ENCODE data around the gene TNS1. TPM values are rescaled to one million over a fixed set of nuclear protein-coding genes. Genes with fewer than 3 reads are reported as not detected.

The TNS1 gene
- total and polyA plus RNA-seq, 4 donors = 67.0 to 377 (median 208) TPM

DNA sequence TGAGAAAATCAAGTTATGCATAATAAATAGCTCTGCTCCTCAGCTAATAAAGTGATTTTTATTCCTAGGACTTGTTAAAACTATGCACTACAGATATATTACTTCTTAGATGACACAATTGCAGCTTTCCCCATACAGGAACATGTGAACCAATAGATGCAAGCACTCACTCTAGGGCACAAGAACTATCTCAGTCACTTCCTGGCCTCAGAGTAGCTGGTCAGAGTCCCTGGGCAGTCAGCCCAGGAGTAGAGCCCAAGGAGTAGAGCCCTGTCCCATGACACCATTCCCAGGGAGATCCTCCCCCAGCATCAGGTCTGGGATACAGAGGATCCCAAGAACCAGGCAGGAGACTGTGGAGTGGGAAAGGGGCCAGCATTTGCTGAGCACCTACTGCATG lies 2.7 kb downstream of the TNS1 start:
- ATAC-seq (ENCODE audit: insufficient read depth, low FRiP score) = no peak
- Histone ChIP-seq H3K36me3 (ENCODE audit: control insufficient read depth in 4 of 4, insufficient read depth in 4 of 4, low read length in 4 of 4) (peaks cover 0 to 5% (median 0%) of the 10 kb centered on the region in 4 donors), H3K4me1 (ENCODE audit: control insufficient read depth in 5 of 5, insufficient read depth in 5 of 5, low read length in 5 of 5) (peaks cover 2 to 64% (median 39%) of the 10 kb centered on the region in 5 donors), H3K9ac (ENCODE audit: insufficient read depth in 1 of 2, low read length in 2 of 2) (peak overlapping the region in 1 of 2 donors; percentile 48), H3K27ac (ENCODE audit: low read depth in 1 of 2, low read length in 1 of 2) (no peak overlapping the region), H3K9me3 (ENCODE audit: control insufficient read depth in 4 of 4, insufficient read depth in 3 of 4, low read length in 3 of 4) (no peaks in the 10 kb centered on the region), H3K27me3 (ENCODE audit: control insufficient read depth in 3 of 3, insufficient read depth in 3 of 3, low read length in 2 of 3) (no peaks in the 10 kb centered on the region), H3K4me3 (no peak overlapping the region)
- peak in 1 of 3 donors; percentile 62 for DNase-seq
- TF ChIP-seq, protein P1, sequence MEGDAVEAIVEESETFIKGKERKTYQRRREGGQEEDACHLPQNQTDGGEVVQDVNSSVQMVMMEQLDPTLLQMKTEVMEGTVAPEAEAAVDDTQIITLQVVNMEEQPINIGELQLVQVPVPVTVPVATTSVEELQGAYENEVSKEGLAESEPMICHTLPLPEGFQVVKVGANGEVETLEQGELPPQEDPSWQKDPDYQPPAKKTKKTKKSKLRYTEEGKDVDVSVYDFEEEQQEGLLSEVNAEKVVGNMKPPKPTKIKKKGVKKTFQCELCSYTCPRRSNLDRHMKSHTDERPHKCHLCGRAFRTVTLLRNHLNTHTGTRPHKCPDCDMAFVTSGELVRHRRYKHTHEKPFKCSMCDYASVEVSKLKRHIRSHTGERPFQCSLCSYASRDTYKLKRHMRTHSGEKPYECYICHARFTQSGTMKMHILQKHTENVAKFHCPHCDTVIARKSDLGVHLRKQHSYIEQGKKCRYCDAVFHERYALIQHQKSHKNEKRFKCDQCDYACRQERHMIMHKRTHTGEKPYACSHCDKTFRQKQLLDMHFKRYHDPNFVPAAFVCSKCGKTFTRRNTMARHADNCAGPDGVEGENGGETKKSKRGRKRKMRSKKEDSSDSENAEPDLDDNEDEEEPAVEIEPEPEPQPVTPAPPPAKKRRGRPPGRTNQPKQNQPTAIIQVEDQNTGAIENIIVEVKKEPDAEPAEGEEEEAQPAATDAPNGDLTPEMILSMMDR (IDR thresholded peaks at IDR 0.05; ENCODE audit: control extremely low read depth, extremely low read depth) = no peak

DNA sequence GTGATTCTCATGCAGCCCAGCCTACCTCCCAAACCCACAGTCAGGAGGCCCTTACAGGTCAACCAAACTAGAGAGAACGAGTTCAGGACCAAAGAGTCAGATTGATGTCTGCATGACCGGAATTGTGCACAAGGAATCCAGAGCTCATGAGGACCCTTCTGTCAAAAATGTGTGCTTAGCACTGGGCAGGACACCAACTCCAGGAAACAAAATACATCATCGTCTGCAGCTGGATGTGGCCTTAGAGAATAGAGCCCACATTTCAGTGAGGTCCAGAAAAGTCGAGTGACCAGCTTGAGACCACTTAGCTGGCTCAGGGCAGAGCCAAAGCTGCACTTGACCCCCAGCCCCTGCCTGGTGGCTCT lies 3.2 kb downstream of the TNS1 start:
- no peaks in the 10 kb centered on the region for H3K9me3 ChIP-seq (ENCODE audit: control insufficient read depth in 4 of 4, insufficient read depth in 3 of 4, low read length in 3 of 4)
- H3K27me3 ChIP-seq (ENCODE audit: control insufficient read depth in 3 of 3, insufficient read depth in 3 of 3, low read length in 2 of 3) = no peaks in the 10 kb centered on the region
- no peak overlapping the region for H3K27ac ChIP-seq (ENCODE audit: low read depth in 1 of 2, low read length in 1 of 2)
- ATAC-seq (ENCODE audit: insufficient read depth, low FRiP score) = no peak
- peak in 1 of 3 donors; percentile 42 for DNase-seq
- peaks cover 0 to 8% (median 0%) of the 10 kb centered on the region in 4 donors for H3K36me3 ChIP-seq (ENCODE audit: control insufficient read depth in 4 of 4, insufficient read depth in 4 of 4, low read length in 4 of 4)
- WGBS, 2 donors = 55 to 70% methylated on average over 4 of the region's 4 CpGs
- TF ChIP-seq, protein P1 (IDR thresholded peaks at IDR 0.05; ENCODE audit: control extremely low read depth, extremely low read depth) = no peak
- peak overlapping the region in 1 of 2 donors; percentile 57 for H3K9ac ChIP-seq (ENCODE audit: insufficient read depth in 1 of 2, low read length in 2 of 2)
- peaks cover 2 to 68% (median 44%) of the 10 kb centered on the region in 5 donors for H3K4me1 ChIP-seq (ENCODE audit: control insufficient read depth in 5 of 5, insufficient read depth in 5 of 5, low read length in 5 of 5)
- H3K4me3 ChIP-seq = no peak overlapping the region

DNA sequence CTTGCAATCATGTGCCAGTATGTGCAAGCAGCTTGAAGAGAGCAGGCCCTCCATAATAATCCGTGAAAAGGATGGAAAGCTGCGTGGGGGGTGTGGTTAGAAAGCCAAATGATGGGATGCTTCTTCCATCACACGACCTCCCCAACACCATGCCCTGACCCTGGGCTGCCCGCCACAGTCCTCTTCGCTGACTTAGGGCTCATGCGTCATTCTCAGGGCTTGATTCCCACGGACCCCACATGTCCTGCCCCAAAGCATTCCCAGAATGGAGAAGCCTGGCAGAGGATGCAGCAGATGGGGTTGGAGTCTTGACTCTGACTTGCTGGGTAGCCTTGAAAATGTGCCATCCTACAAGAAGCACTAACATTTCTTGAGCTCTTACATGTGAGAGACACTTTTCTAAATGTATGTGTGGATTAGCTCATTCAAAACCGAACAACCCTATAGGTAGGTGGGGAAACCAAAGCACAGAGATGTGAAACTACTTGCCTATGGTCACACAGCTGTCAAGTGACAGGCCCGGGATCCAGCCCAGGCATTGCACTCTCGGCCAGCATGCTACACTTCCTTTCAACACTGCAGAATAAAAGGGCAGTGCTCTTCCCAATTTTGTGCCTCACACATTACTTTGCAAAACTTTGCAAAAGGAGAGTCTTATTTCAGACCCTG lies 3.7 kb downstream of the TNS1 start:
- no peak overlapping the region for H3K9ac ChIP-seq (ENCODE audit: insufficient read depth in 1 of 2, low read length in 2 of 2)
- H3K27ac ChIP-seq (ENCODE audit: low read depth in 1 of 2, low read length in 1 of 2) = no peak overlapping the region
- DNase-seq (no peak), ATAC-seq (ENCODE audit: insufficient read depth, low FRiP score) (no peak)
- H3K4me1 ChIP-seq (ENCODE audit: control insufficient read depth in 5 of 5, insufficient read depth in 5 of 5, low read length in 5 of 5) = peaks cover 0 to 66% (median 41%) of the 10 kb centered on the region in 5 donors
- H3K4me3 ChIP-seq = no peak overlapping the region
- no peaks in the 10 kb centered on the region for H3K27me3 ChIP-seq (ENCODE audit: control insufficient read depth in 3 of 3, insufficient read depth in 3 of 3, low read length in 2 of 3)
- 76 to 79% methylated on average over 10 of the region's 10 CpGs for whole genome bisulfite sequencing, 2 donors
- H3K9me3 ChIP-seq (ENCODE audit: control insufficient read depth in 4 of 4, insufficient read depth in 3 of 4, low read length in 3 of 4) = no peaks in the 10 kb centered on the region
- TF ChIP-seq, protein P1 (IDR thresholded peaks at IDR 0.05; ENCODE audit: control extremely low read depth, extremely low read depth) = no peak
- H3K36me3 ChIP-seq (ENCODE audit: control insufficient read depth in 4 of 4, insufficient read depth in 4 of 4, low read length in 4 of 4) = peaks cover 0 to 8% (median 0%) of the 10 kb centered on the region in 4 donors
